Naive thymus-derived CD4-positive, alpha-beta T cell (primary cell): ENCODE data around the gene LDB2. TPM values are rescaled to one million over a fixed set of nuclear protein-coding genes. Genes with fewer than 3 reads are reported as not detected.

Experiments used
- ATAC-seq: fragments of 150-1000 bp; cut with Tn5 transposase; 2 replicates; pipeline ENCODE4 v1.10.0; 2021; ENCODE audit warnings: mild to moderate bottlenecking, moderate library complexity
- CTCF ChIA-PET: fragments of 350-600 bp; sonication (Branson Sonifier 250); formaldehyde crosslinking; loops from one replicate; lab custom pipeline; 2021; ENCODE audit warnings: antibody characterized with exemption; lab: Charles Lee
- POLR2A ChIA-PET: fragments of 350-600 bp; sonication (Branson Sonifier 250); formaldehyde crosslinking; loops from one replicate; lab custom pipeline; 2021; ENCODE audit warnings: antibody characterized with exemption, inconsistent platforms; lab: Charles Lee
- DNase-seq, 9 donors: peaks; one replicate each; pipeline versions ENCODE4 v3.0.0 to v3.0.0-alpha.2; 2020 to 2022; ENCODE audit warnings: mixed read lengths in 1 of 9
- H3K27ac ChIP-seq: one replicate; pipeline ENCODE4 v1.7.0; 2013; ENCODE audit warnings: mild to moderate bottlenecking, low read depth, low read length, moderate library complexity
- H3K27me3 ChIP-seq, 2 donors: one replicate each; pipeline ENCODE4 v1.7.0; 2013; ENCODE audit warnings: low read length in 2 of 2, mild to moderate bottlenecking in 2 of 2, moderate library complexity in 2 of 2; ENCODE audit not compliant: control insufficient read depth in 2 of 2, insufficient read depth in 2 of 2
- H3K36me3 ChIP-seq, 3 experiments: 1 replicate in 2 of 3; 2 replicates in 1 of 3; pipeline ENCODE4 v1.7.0; 2013; ENCODE audit warnings: low read length in 3 of 3, mild to moderate bottlenecking in 3 of 3, moderate library complexity in 1 of 3; ENCODE audit not compliant: insufficient read depth in 3 of 3, control insufficient read depth in 2 of 3
- H3K4me1 ChIP-seq, 2 donors: one replicate each; pipeline ENCODE4 v1.7.0; 2013; ENCODE audit warnings: low read length in 2 of 2, mild to moderate bottlenecking in 2 of 2, moderate library complexity in 1 of 2; ENCODE audit not compliant: control insufficient read depth in 2 of 2, insufficient read depth in 2 of 2
- H3K4me3 ChIP-seq: 2 replicates; pipeline ENCODE4 v1.7.0; 2013; ENCODE audit warnings: mild to moderate bottlenecking, low read length
- H3K9me3 ChIP-seq, 3 experiments: 1 replicate in 2 of 3; 2 replicates in 1 of 3; pipeline ENCODE4 v1.7.0; 2013; ENCODE audit warnings: low read length in 3 of 3; ENCODE audit not compliant: control insufficient read depth in 2 of 3
- H3K27ac Mint-ChIP-seq, 9 donors: one replicate each; pipeline ENCODE4 v1.8.0; 2020 to 2022; ENCODE audit warnings: mixed read lengths in 9 of 9, mild to moderate bottlenecking in 8 of 9, moderate library complexity in 5 of 9, inconsistent platforms in 2 of 9
- H3K27me3 Mint-ChIP-seq, 5 donors: one replicate each; pipeline ENCODE4 v1.8.0; 2021 to 2022; ENCODE audit warnings: mixed read lengths in 5 of 5, mild to moderate bottlenecking in 1 of 5
- H3K36me3 Mint-ChIP-seq, 5 donors: one replicate each; pipeline ENCODE4 v1.8.0; 2020 to 2022; ENCODE audit warnings: mixed read lengths in 5 of 5, mild to moderate bottlenecking in 3 of 5, inconsistent platforms in 1 of 5
- H3K4me1 Mint-ChIP-seq, 7 donors: one replicate each; pipeline ENCODE4 v1.8.0; 2020 to 2022; ENCODE audit warnings: mixed read lengths in 7 of 7, mild to moderate bottlenecking in 3 of 7, inconsistent platforms in 1 of 7
- H3K4me3 Mint-ChIP-seq, 10 donors: one replicate each; pipeline ENCODE4 v1.8.0; 2020 to 2022; ENCODE audit warnings: mild to moderate bottlenecking in 10 of 10, mixed read lengths in 10 of 10, moderate library complexity in 6 of 10, inconsistent platforms in 2 of 10
- H3K9me3 Mint-ChIP-seq, 11 donors: one replicate each; pipeline ENCODE4 v1.8.0; 2020 to 2022; ENCODE audit warnings: mixed read lengths in 11 of 11, mild to moderate bottlenecking in 4 of 11, inconsistent platforms in 1 of 11, moderate library complexity in 1 of 11
- intact Hi-C, 2 donors: fragments of 100-400 bp; cut with micrococcal nuclease; formaldehyde crosslinking; loops; one replicate each; pipeline ENCODE4 v1.15.1; 2023
- polyA plus RNA-seq, 2 donors: library from polyadenylated mRNA; unstranded; fragments of 300-500 nt; fragmentation: Illumina TruSeq; gene quantifications; one replicate each; pipeline ENCODE4 v1.2.3, GENCODE V29; 2021
- total RNA-seq, 6 experiments: library from RNA in 5 of 6; stranded (reverse) in 5 of 6; gene quantifications; 1 replicate in 5 of 6; 2 replicates in 1 of 6; pipeline ENCODE4 v1.2.3 and lab custom pipeline; 2021 to 2026

Gene LDB2
- total and polyA plus RNA-seq, 7 experiments from 2014 or later = 0.29 to 1.5 TPM; not detected in 5

DNA sequence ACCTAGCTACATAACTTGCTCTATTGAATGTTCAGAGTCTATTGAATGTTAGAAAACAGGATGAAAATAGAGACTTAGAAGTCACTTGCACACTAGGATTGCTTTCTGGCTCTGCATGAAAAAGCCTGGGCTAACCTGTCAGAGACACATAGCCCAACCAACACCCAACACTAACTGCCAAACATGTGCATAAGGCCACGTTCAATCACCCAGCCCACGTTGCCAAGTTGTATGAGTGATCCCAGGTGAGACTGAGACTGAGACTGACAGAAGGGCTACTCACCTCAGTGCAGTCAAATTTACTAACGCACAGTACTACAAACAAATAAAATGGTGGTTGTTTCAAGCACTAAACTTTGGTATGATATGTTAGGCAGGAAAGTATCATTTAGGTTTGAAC is 61.0 kb downstream of the LDB2 start:
- intact Hi-C loops = no loop called here

DNA sequence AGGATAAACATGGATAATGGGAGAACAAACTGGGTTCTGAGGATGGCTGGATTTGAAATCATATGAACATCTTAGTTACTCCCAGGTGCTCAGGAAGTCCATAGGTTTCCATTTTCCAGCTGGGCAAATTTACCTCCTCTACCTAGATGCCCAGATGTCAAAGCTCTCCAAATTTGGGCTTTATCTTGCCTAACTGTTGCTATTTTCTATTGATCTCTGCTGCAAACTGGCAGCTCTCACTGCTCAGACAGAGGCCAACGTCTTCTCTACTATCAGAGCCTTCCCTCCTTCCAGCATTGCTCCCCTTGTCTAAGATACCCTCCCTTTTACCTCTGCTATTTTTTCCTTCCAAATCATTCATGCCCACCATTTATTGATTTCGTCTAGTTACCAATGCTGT is 62.1 kb downstream of the LDB2 start:
- H3K27ac Mint-ChIP-seq = no peak overlapping the region
- no peak for DNase-seq
- ATAC-seq = no peak
- H3K27me3 Mint-ChIP-seq = peaks cover 0 to 20% (median 11%) of the 10 kb centered on the region in 5 donors
- no peak overlapping the region for H3K4me3 Mint-ChIP-seq
- Histone ChIP-seq H3K4me1 (no peaks in the 10 kb centered on the region), H3K36me3 (no peaks in the 10 kb centered on the region), H3K9me3 (no peaks in the 10 kb centered on the region), H3K27me3 (no peaks in the 10 kb centered on the region), H3K27ac (no peak overlapping the region), H3K4me3 (no peak overlapping the region)
- H3K36me3 Mint-ChIP-seq = no peaks in the 10 kb centered on the region
- no peaks in the 10 kb centered on the region for H3K9me3 Mint-ChIP-seq
- ChIA-PET POLR2A (no interaction called here), CTCF (no interaction called here)
- intact Hi-C loops = no loop called here
- H3K4me1 Mint-ChIP-seq = no peaks in the 10 kb centered on the region

More for the DNA sequence above, 61.0 kb downstream of the LDB2 start:
- no peak overlapping the region for H3K27ac ChIP-seq
- no peaks in the 10 kb centered on the region for H3K27me3 ChIP-seq
- CTCF ChIA-PET = no interaction called here
- no peaks in the 10 kb centered on the region for H3K4me1 ChIP-seq
- no peak overlapping the region for H3K4me3 ChIP-seq
- Mint-ChIP-seq H3K9me3 (no peaks in the 10 kb centered on the region), H3K27me3 (peaks cover 0 to 18% (median 10%) of the 10 kb centered on the region in 5 donors), H3K4me3 (no peak overlapping the region), H3K4me1 (no peaks in the 10 kb centered on the region), H3K36me3 (no peaks in the 10 kb centered on the region), H3K27ac (no peak overlapping the region)
- no peaks in the 10 kb centered on the region for H3K36me3 ChIP-seq
- POLR2A ChIA-PET = no interaction called here
- ATAC-seq (no peak), DNase-seq (no peak)
- H3K9me3 ChIP-seq = no peaks in the 10 kb centered on the region

DNA sequence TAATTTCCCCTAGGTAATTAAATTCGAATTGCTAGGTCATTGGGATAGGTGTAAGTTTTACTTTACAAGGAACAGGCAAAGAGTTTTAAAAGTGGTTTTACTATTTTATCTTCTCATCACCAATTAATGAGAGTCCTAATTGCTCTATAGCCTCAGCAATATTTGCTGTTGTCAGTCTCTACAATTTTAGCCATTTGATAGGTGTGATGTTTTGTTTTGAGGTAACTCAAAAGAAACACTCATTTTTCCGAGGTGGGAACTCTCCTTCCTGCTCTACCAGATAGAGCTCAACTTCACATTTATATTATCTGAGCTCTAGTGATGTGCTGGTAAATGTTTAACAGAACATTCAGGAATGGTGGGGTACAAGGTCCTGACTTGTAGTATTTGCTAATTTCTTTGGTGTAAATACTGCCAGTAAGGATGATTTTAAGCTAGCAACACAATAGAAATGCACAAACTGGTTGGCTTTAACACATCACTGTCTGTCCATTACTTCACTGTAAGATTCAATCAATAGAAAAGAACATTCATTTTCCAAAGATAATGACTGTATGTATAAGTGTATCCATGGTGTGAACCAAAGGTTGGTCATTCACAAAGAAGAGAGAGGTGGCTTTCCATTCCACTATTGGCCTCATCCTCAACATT is 62.7 kb downstream of the LDB2 start:
- Histone ChIP-seq H3K36me3 (no peaks in the 10 kb centered on the region), H3K9me3 (no peaks in the 10 kb centered on the region), H3K27me3 (no peaks in the 10 kb centered on the region), H3K4me1 (no peaks in the 10 kb centered on the region), H3K27ac (no peak overlapping the region), H3K4me3 (no peak overlapping the region)
- POLR2A ChIA-PET = no interaction called here
- Mint-ChIP-seq H3K27me3 (peaks cover 0 to 24% (median 11%) of the 10 kb centered on the region in 5 donors), H3K36me3 (no peaks in the 10 kb centered on the region), H3K4me1 (no peaks in the 10 kb centered on the region), H3K27ac (no peak overlapping the region), H3K4me3 (no peak overlapping the region), H3K9me3 (no peaks in the 10 kb centered on the region)
- DNase-seq = no peak
- intact Hi-C loops = no loop called here
- CTCF ChIA-PET = no interaction called here
- no peak for ATAC-seq

DNA sequence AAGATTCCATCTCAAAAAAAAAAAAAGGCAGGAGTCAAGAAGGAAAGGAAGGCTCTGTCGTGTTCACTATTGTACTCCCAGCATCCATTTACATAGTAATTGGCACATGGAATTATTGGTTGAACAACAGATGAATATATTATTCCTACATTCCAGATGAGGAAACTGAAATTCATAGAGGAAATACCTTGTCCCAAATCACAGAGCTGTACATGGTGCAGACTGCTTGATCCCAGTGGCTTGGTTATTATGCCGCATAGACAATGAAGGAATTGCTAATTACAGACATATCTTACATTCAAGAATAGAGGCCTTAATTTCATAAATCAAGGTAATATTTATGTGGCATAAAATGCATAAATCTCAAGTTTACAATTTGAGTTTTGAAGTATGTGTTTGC is 63.6 kb downstream of the LDB2 start:
- ChIA-PET POLR2A (no interaction called here), CTCF (no interaction called here)
- Histone ChIP-seq H3K27me3 (no peaks in the 10 kb centered on the region), H3K36me3 (no peaks in the 10 kb centered on the region), H3K4me1 (no peaks in the 10 kb centered on the region), H3K27ac (no peak overlapping the region), H3K9me3 (no peaks in the 10 kb centered on the region), H3K4me3 (no peak overlapping the region)
- ATAC-seq = no peak
- Mint-ChIP-seq H3K27ac (no peak overlapping the region), H3K27me3 (peaks cover 0 to 32% (median 15%) of the 10 kb centered on the region in 5 donors), H3K9me3 (no peaks in the 10 kb centered on the region), H3K4me3 (no peak overlapping the region), H3K4me1 (no peaks in the 10 kb centered on the region), H3K36me3 (no peaks in the 10 kb centered on the region)
- no peak for DNase-seq
- intact Hi-C loops = no loop called here

DNA sequence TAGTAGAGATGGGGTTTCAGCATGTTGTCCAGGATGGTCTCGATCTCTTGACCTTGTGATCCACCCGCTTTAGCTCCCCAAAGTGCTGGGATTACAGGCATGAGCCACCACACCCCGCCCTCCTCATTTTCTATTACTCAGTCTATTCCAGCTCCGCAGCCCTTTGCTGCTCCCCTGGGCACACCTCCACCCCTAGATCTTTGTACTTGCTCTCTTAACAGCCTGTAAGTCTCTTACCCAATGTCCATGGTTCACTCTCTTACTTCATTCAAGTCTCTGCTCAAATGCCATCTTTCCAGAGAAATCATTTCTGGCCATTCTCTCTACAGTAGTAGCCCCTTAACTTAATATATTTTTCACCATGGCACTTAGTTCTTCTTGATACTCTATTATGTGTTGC is 64.7 kb downstream of the LDB2 start:
- H3K4me1 Mint-ChIP-seq = no peaks in the 10 kb centered on the region
- H3K27me3 Mint-ChIP-seq = peaks cover 0 to 36% (median 15%) of the 10 kb centered on the region in 5 donors

DNA sequence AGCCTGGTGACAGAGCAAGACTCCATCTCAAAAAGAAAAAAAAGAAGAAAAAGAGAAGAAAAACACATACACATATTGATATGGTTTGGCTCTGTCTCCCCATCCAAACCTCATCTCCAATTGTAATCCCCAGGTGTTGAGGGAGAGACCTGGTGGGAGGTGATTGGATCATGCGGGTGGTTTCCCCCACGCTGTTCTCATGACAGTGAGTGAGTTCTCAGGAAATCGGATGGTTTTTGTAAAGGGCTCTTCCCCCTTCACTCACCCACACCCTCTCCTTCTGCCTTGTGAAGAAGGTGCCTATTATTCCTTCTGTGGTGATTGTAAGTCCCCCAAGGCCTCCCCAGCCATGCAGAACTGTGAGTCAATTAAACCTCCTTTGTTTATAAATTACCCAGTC is 68.4 kb downstream of the LDB2 start:
- POLR2A ChIA-PET = no interaction called here
- ATAC-seq = no peak
- H3K36me3 Mint-ChIP-seq = no peaks in the 10 kb centered on the region

More for the DNA sequence above, 64.7 kb downstream of the LDB2 start:
- Histone ChIP-seq H3K36me3 (no peaks in the 10 kb centered on the region), H3K27me3 (no peaks in the 10 kb centered on the region), H3K4me1 (no peaks in the 10 kb centered on the region), H3K27ac (no peak overlapping the region), H3K9me3 (no peaks in the 10 kb centered on the region), H3K4me3 (no peak overlapping the region)
- no peak overlapping the region for H3K27ac Mint-ChIP-seq
- no peaks in the 10 kb centered on the region for H3K9me3 Mint-ChIP-seq
- ChIA-PET POLR2A (no interaction called here), CTCF (no interaction called here)
- H3K4me3 Mint-ChIP-seq = no peak overlapping the region
- H3K36me3 Mint-ChIP-seq = no peaks in the 10 kb centered on the region
- ATAC-seq = no peak
- DNase-seq = no peak
- intact Hi-C loops = no loop called here

More for the DNA sequence above, 68.4 kb downstream of the LDB2 start:
- no peak overlapping the region for H3K4me3 ChIP-seq
- H3K9me3 Mint-ChIP-seq = no peaks in the 10 kb centered on the region
- no peaks in the 10 kb centered on the region for H3K4me1 Mint-ChIP-seq
- no peak for DNase-seq
- no peaks in the 10 kb centered on the region for H3K9me3 ChIP-seq
- no peaks in the 10 kb centered on the region for H3K36me3 ChIP-seq
- H3K27me3 ChIP-seq = no peaks in the 10 kb centered on the region
- H3K4me3 Mint-ChIP-seq = no peak overlapping the region
- H3K4me1 ChIP-seq = no peaks in the 10 kb centered on the region
- intact Hi-C loops = no loop called here
- no peak overlapping the region for H3K27ac Mint-ChIP-seq
- H3K27me3 Mint-ChIP-seq = peaks cover 0 to 35% (median 10%) of the 10 kb centered on the region in 5 donors
- H3K27ac ChIP-seq = no peak overlapping the region
- CTCF ChIA-PET = no interaction called here
